ENCODE data around the gene SLC35F1. TPM values are rescaled to one million over a fixed set of nuclear protein-coding genes. Genes with fewer than 3 reads are reported as not detected.

The SLC35F1 gene
- total RNA-seq, 1 experiment from 2014 or later, result 4.3 TPM

DNA sequence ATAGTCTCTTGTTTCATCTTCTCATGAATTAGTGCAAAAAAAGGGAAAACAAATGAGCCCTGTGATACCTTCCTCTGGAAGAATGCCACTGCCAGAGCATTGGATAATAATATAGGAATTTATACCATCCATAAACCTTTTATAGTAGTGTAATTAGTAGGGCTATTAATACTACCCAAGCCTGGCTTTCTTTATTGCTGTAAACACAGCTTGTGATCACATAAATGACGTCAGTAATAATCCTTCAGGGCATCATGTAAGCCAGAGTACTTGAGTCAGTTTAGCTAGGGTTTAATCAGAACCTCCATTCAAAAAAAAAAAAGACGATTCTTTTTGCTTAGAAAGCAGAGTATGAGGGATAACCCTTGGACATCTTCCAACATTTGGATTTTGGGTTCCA is 264.8 kb downstream of the SLC35F1 start:
- no peaks in the 10 kb centered on the region for H3K27me3 ChIP-seq (ENCODE audit: insufficient read depth, low read length)
- TF ChIP-seq CTCF (conservative IDR thresholded peaks at IDR 0.05), result no peak
- no peak overlapping the region for H4K91ac ChIP-seq (ENCODE audit: insufficient read length, low read depth, low read length)
- H3K23me2 ChIP-seq (ENCODE audit: insufficient read length, low read depth, low read length, poor library complexity, severe bottlenecking), result no peaks in the 10 kb centered on the region
- H3K4me1 ChIP-seq (ENCODE audit: insufficient read depth, low read length), result no peaks in the 10 kb centered on the region
- no peak overlapping the region for H3K18ac ChIP-seq (ENCODE audit: insufficient read length, low read depth, low read length)
- Mint-ChIP-seq H3K4me1 (no peaks in the 10 kb centered on the region), H3K9me3 (peaks cover 13 to 15% of the 10 kb centered on the region in 2 experiments), H3K27ac (no peak overlapping the region), H3K36me3 (ENCODE audit: insufficient read depth in 1 of 3, low read depth in 3 of 3) (peaks cover 5 to 15% (median 8%) of the 10 kb centered on the region in 3 experiments), H3K4me3 (no peak overlapping the region), H3K27me3 (ENCODE audit: low read depth) (no peaks in the 10 kb centered on the region)
- H2BK15ac ChIP-seq (ENCODE audit: low read depth, low read length), result no peak overlapping the region
- H3K23ac ChIP-seq (ENCODE audit: insufficient read length, low read depth, low read length), result no peak overlapping the region
- H3K56ac ChIP-seq (ENCODE audit: insufficient read length, low read depth, low read length), result no peak overlapping the region
- no peak overlapping the region for H2AFZ ChIP-seq (ENCODE audit: low read length)
- no peaks in the 10 kb centered on the region for H3K9me3 ChIP-seq (ENCODE audit: control insufficient read depth, low read depth, low read length)
- H2BK5ac ChIP-seq (ENCODE audit: insufficient read length, low read length), result no peak overlapping the region
- no peak overlapping the region for H2BK120ac ChIP-seq (ENCODE audit: low read depth, low read length, poor library complexity, severe bottlenecking)
- H3K79me1 ChIP-seq (ENCODE audit: insufficient read depth, low read depth, low read length, poor library complexity, severe bottlenecking), result no peaks in the 10 kb centered on the region
- H4K5ac ChIP-seq (ENCODE audit: insufficient read length, low read depth, low read length), result no peak overlapping the region
- H2BK12ac ChIP-seq (ENCODE audit: insufficient read length, low read depth, low read length), result no peak overlapping the region
- H3T11ph ChIP-seq (ENCODE audit: low read length), result no peak overlapping the region
- no peaks in the 10 kb centered on the region for H4K20me1 ChIP-seq (ENCODE audit: control insufficient read depth, insufficient read depth, insufficient read length)
- no peak for DNase-seq
- H3K14ac ChIP-seq (ENCODE audit: insufficient read depth, low read length), result no peak overlapping the region
- H3K9ac ChIP-seq (ENCODE audit: extremely low read depth, insufficient read length, low read length), result no peak overlapping the region
- no peak overlapping the region for H3K27ac ChIP-seq (ENCODE audit: insufficient read length, low read depth, low read length)
- H2AK5ac ChIP-seq (ENCODE audit: insufficient read length, low read length), result no peak overlapping the region
- no peaks in the 10 kb centered on the region for H3K79me2 ChIP-seq (ENCODE audit: insufficient read depth, low read length)
- H2BK20ac ChIP-seq (ENCODE audit: low read depth, low read length, poor library complexity, severe bottlenecking), result no peak overlapping the region
- WGBS (ENCODE audit: extremely low coverage, insufficient read length, low lambda C conversion rate), result no CpG with 5 or more reads among the region's 2 CpGs
- no peak overlapping the region for H4K8ac ChIP-seq (replicated peaks; ENCODE audit: insufficient read length, low read depth, low read length)
- no peak overlapping the region for H3K4me2 ChIP-seq (ENCODE audit: insufficient read depth, insufficient read length, low read length)
- no peak overlapping the region for H3K4ac ChIP-seq (ENCODE audit: low read depth, low read length)
